CD4-positive, alpha-beta T cell treated with Interleukin-17A for 4 hours (primary cell): ENCODE results near the gene C14orf93.

Experiments
- DNase-seq: peaks from one replicate; pipeline ENCODE4 v3.0.0-alpha.2; 2020; ENCODE audit warnings: mixed read lengths

The C14orf93 gene

GRCh38 chr14:23044840-23045239 is 34.9 kb upstream of the C14orf93 start:
- no peak for DNase-seq

GRCh38 chr14:23043754-23044153 is 33.8 kb upstream of the C14orf93 start:
- DNase-seq = no peak

GRCh38 chr14:23043145-23043544 is 33.2 kb upstream of the C14orf93 start:
- DNase-seq = no peak

- no peak for DNase-seq
Measured at GRCh38 chr14:23042162-23042965, 32.4 kb upstream of the C14orf93 start, which contains the start of gene PSMB11. Gene PSMB11, plus strand, starts transcription at chr14:23042212. Its CDS starts 14 bp downstream, at chr14:23042226.

GRCh38 chr14:23041729-23042128 is 31.8 kb upstream of the C14orf93 start:
- no peak for DNase-seq

- DNase-seq = no peak
Measured at GRCh38 chr14:23040100-23040499, 30.2 kb upstream of the C14orf93 start.

- no peak for DNase-seq
Measured at GRCh38 chr14:23035303-23036144, 25.6 kb upstream of the C14orf93 start.

- peak; percentile 87 for DNase-seq
Measured at GRCh38 chr14:23034498-23035302, 24.8 kb upstream of the C14orf93 start, which contains the start of gene PSMB5. Gene PSMB5, minus strand, starts transcription at chr14:23034900. Its CDS starts 19 bp downstream, at chr14:23034881.

GRCh38 chr14:23033801-23034497 is 24.0 kb upstream of the C14orf93 start:
- no peak for DNase-seq

- DNase-seq = no peak
Measured at GRCh38 chr14:23033251-23033727, 23.3 kb upstream of the C14orf93 start.

- DNase-seq = no peak
Measured at GRCh38 chr14:23030936-23031335, 21.0 kb upstream of the C14orf93 start.

- DNase-seq = peak; percentile 55
Measured at GRCh38 chr14:23028799-23029198, 18.9 kb upstream of the C14orf93 start.

GRCh38 chr14:23025151-23025814 is 15.3 kb upstream of the C14orf93 start:
- peak; percentile 49 for DNase-seq

- no peak for DNase-seq
Measured at GRCh38 chr14:23024612-23025075, 14.7 kb upstream of the C14orf93 start.

GRCh38 chr14:23023795-23024152 is 13.8 kb upstream of the C14orf93 start:
- no peak for DNase-seq

GRCh38 chr14:23023022-23023794 is 13.3 kb upstream of the C14orf93 start:
- peak; percentile 44 for DNase-seq

GRCh38 chr14:23021889-23022442 is 12.0 kb upstream of the C14orf93 start:
- no peak for DNase-seq

GRCh38 chr14:23021434-23021833 is 11.5 kb upstream of the C14orf93 start:
- no peak for DNase-seq

GRCh38 chr14:23020143-23021128 is 10.5 kb upstream of the C14orf93 start:
- DNase-seq = peak; percentile 30
